Natural killer cell (primary cell): Measurements from ENCODE around the gene RASGRP4. TPM values are rescaled to one million over a fixed set of nuclear protein-coding genes. Genes with fewer than 3 reads are reported as not detected.

ENCODE experiments used
- ATAC-seq, 3 donors: fragments of 150-1000 bp in 2 of 3; fragments of 200-7000 bp in 1 of 3; cut with Tn5 transposase; 1 replicate in 1 of 3; 2 replicates in 2 of 3; pipeline ENCODE4 v1.10.0; 2021; ENCODE audit warnings: mild to moderate bottlenecking in 2 of 3, moderate library complexity in 2 of 3
- DNase-seq, 2 donors: peaks; one replicate each; pipeline versions ENCODE4 v3.0.0 to v3.0.0-alpha.2; 2013 to 2021; ENCODE audit warnings: mixed read lengths in 1 of 2
- H3K27ac ChIP-seq: one replicate; pipeline ENCODE4 v1.5.1; 2013; ENCODE audit warnings: mild to moderate bottlenecking, low read length
- H3K27me3 ChIP-seq: one replicate; pipeline ENCODE4 v1.6.1; 2013; ENCODE audit warnings: low read length; ENCODE audit not compliant: control insufficient read depth, insufficient read depth
- H3K36me3 ChIP-seq: one replicate; pipeline ENCODE4 v1.6.1; 2013; ENCODE audit warnings: low read length; ENCODE audit not compliant: control insufficient read depth, insufficient read depth
- H3K4me1 ChIP-seq: one replicate; pipeline ENCODE4 v1.6.1; 2013; ENCODE audit warnings: low read length; ENCODE audit not compliant: control insufficient read depth, insufficient read depth
- H3K4me3 ChIP-seq: one replicate; pipeline ENCODE4 v1.5.1; 2013; ENCODE audit warnings: low read length
- H3K9me3 ChIP-seq: one replicate; pipeline ENCODE4 v1.6.1; 2013; ENCODE audit warnings: low read length; ENCODE audit not compliant: control insufficient read depth, insufficient read depth
- H3K27ac Mint-ChIP-seq, 2 donors: one replicate each; pipeline ENCODE4 v1.8.0; 2022; ENCODE audit warnings: mild to moderate bottlenecking in 2 of 2, mixed read lengths in 2 of 2, moderate library complexity in 1 of 2
- H3K27me3 Mint-ChIP-seq, 2 donors: one replicate each; pipeline ENCODE4 v1.8.0; 2022; ENCODE audit warnings: low read depth in 2 of 2, mixed read lengths in 2 of 2
- H3K36me3 Mint-ChIP-seq: one replicate; pipeline ENCODE4 v1.8.0; 2022; ENCODE audit warnings: mixed read lengths
- H3K4me1 Mint-ChIP-seq, 2 donors: one replicate each; pipeline ENCODE4 v1.8.0; 2022; ENCODE audit warnings: mixed read lengths in 2 of 2
- H3K4me3 Mint-ChIP-seq: one replicate; pipeline ENCODE4 v1.8.0; 2022; ENCODE audit warnings: mild to moderate bottlenecking, moderate library complexity, mixed read lengths
- H3K9me3 Mint-ChIP-seq, 2 donors: one replicate each; pipeline ENCODE4 v1.8.0; 2022; ENCODE audit warnings: mixed read lengths in 2 of 2
- CTCF ChIP-seq: fragments of 200-600 bp; IDR thresholded peaks from one replicate; pipeline ENCODE4 v1.8.0; 2022; ENCODE audit warnings: antibody characterized with exemption
- WGBS: methylation state at CpG from one replicate; pipeline ENCODE4 v1.1.7; 2013; ENCODE audit warnings: missing lambda C conversion rate; ENCODE audit not compliant: insufficient coverage; 5-methylcytosine and 5-hydroxymethylcytosine counted together
- intact Hi-C: fragments of 100-400 bp; cut with micrococcal nuclease; formaldehyde crosslinking; loops from one replicate; pipeline ENCODE4 v1.14.2; 2022
- total RNA-seq, 4 donors: library from RNA; stranded (reverse); fragments of 120-200 nt in 1 of 4; gene quantifications; one replicate each; pipeline versions ENCODE4 v1.2.3 to v1.2.4, GENCODE V29; 2013 to 2022

The RASGRP4 gene
- total RNA-seq, 3 donors from 2014 or later (not counting 1 experiment from before 2014, with no cell fraction given): 2.3 to 9.3 (median 5.7) TPM

- no peak overlapping the region for H3K27ac Mint-ChIP-seq
- WGBS: 87% methylated on average over 5 of the region's 5 CpGs
- H3K4me3 Mint-ChIP-seq: no peak overlapping the region
- Histone ChIP-seq H3K4me1 (no peaks in the 10 kb centered on the region), H3K27ac (no peak overlapping the region), H3K36me3 (no peaks in the 10 kb centered on the region), H3K27me3 (no peaks in the 10 kb centered on the region), H3K9me3 (no peaks in the 10 kb centered on the region), H3K4me3 (no peak overlapping the region)
- intact Hi-C loops: no loop called here
- H3K4me1 Mint-ChIP-seq: peaks cover 0 to 4% of the 10 kb centered on the region in 2 donors
- no peaks in the 10 kb centered on the region for H3K9me3 Mint-ChIP-seq
- DNase-seq (no peak), ATAC-seq (no peak)
- no peak for TF ChIP-seq CTCF
- peaks cover 6 to 12% of the 10 kb centered on the region in 2 donors for H3K27me3 Mint-ChIP-seq
- no peaks in the 10 kb centered on the region for H3K36me3 Mint-ChIP-seq
Measured at GRCh38 chr19:38449518-38449917, 23.5 kb upstream of the RASGRP4 start.

DNA sequence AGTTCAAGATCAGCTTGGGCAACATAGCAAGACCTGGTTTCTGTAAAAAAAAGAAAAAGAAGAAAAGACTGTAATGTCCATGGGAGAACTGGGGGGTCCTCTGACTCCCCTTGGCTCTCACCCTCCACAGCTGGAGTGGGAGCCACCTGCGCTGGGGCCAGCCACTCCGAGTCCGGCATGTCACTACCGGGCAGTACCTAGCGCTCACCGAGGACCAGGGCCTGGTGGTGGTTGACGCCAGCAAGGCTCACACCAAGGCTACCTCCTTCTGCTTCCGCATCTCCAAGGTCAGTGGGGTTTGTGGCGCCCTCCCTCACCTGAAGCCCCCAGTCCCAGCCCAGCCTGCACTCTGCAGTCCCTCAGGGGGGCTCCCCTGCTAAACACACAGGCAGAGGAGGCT lies 22.2 kb upstream of the RASGRP4 start:
- WGBS: 91% methylated on average over 9 of the region's 9 CpGs
- Mint-ChIP-seq H3K27ac (no peak overlapping the region), H3K4me1 (peaks cover 0 to under 1% of the 10 kb centered on the region in 2 donors), H3K27me3 (peaks cover 6 to 12% of the 10 kb centered on the region in 2 donors), H3K4me3 (no peak overlapping the region), H3K9me3 (no peaks in the 10 kb centered on the region), H3K36me3 (no peaks in the 10 kb centered on the region)
- Histone ChIP-seq H3K9me3 (no peaks in the 10 kb centered on the region), H3K4me1 (no peaks in the 10 kb centered on the region), H3K27me3 (no peaks in the 10 kb centered on the region), H3K27ac (no peak overlapping the region), H3K36me3 (no peaks in the 10 kb centered on the region), H3K4me3 (no peak overlapping the region)
- ATAC-seq (no peak), DNase-seq (no peak)
- intact Hi-C loops: no loop called here
- TF ChIP-seq CTCF: no peak

- no peak overlapping the region for H3K4me3 Mint-ChIP-seq
- H3K4me3 ChIP-seq: no peak overlapping the region
- H3K27me3 Mint-ChIP-seq: peaks cover 6 to 12% of the 10 kb centered on the region in 2 donors
- H3K27ac Mint-ChIP-seq: no peak overlapping the region
- H3K36me3 ChIP-seq: no peaks in the 10 kb centered on the region
- peaks cover 0 to 5% of the 10 kb centered on the region in 2 donors for H3K4me1 Mint-ChIP-seq
- no peak for ATAC-seq
- WGBS: 91% methylated on average over 7 of the region's 7 CpGs
- H3K9me3 ChIP-seq: no peaks in the 10 kb centered on the region
- no peaks in the 10 kb centered on the region for H3K27me3 ChIP-seq
- no peak for TF ChIP-seq CTCF
- DNase-seq: no peak
- no peaks in the 10 kb centered on the region for H3K4me1 ChIP-seq
- intact Hi-C loops: no loop called here
- H3K27ac ChIP-seq: no peak overlapping the region
- H3K9me3 Mint-ChIP-seq: no peaks in the 10 kb centered on the region
- no peaks in the 10 kb centered on the region for H3K36me3 Mint-ChIP-seq
Measured at GRCh38 chr19:38445362-38445761, 19.3 kb upstream of the RASGRP4 start.

- Histone ChIP-seq H3K9me3 (no peaks in the 10 kb centered on the region), H3K4me3 (no peak overlapping the region), H3K36me3 (no peaks in the 10 kb centered on the region), H3K27ac (no peak overlapping the region), H3K4me1 (no peaks in the 10 kb centered on the region), H3K27me3 (no peaks in the 10 kb centered on the region)
- WGBS: 93% methylated on average over 6 of the region's 7 CpGs
- no peak overlapping the region for H3K27ac Mint-ChIP-seq
- no peak for TF ChIP-seq CTCF
- H3K4me1 Mint-ChIP-seq: peaks cover 0 to 5% of the 10 kb centered on the region in 2 donors
- no peak overlapping the region for H3K4me3 Mint-ChIP-seq
- H3K9me3 Mint-ChIP-seq: no peaks in the 10 kb centered on the region
- H3K36me3 Mint-ChIP-seq: no peaks in the 10 kb centered on the region
- no peak for ATAC-seq
- intact Hi-C loops: no loop called here
- DNase-seq: no peak
- peaks cover 0 to 3% of the 10 kb centered on the region in 2 donors for H3K27me3 Mint-ChIP-seq
Measured at GRCh38 chr19:38444026-38444425, 18.0 kb upstream of the RASGRP4 start.
